RKO (cell line): Measurements from ENCODE around the gene PLEKHH1.

ENCODE experiments used
- DNase-seq: peaks from one replicate; pipeline ENCODE4 v3.0.0-alpha.2; 2016; ENCODE audit warnings: low spot score

The PLEKHH1 gene

GRCh38 chr14:67510836-67511235 lies 22.3 kb upstream of the PLEKHH1 start:
- no peak for DNase-seq

GRCh38 chr14:67512463-67513310 lies 20.4 kb upstream of the PLEKHH1 start:
- DNase-seq: no peak

GRCh38 chr14:67513631-67514108 lies 19.4 kb upstream of the PLEKHH1 start:
- no peak for DNase-seq

- DNase-seq: no peak
Observed at GRCh38 chr14:67514203-67514607, 18.9 kb upstream of the PLEKHH1 start.

GRCh38 chr14:67514650-67515385 lies 18.3 kb upstream of the PLEKHH1 start:
- peak; percentile 27 for DNase-seq

- DNase-seq: peak; percentile 50
Observed at GRCh38 chr14:67515386-67516079, 17.6 kb upstream of the PLEKHH1 start.

- DNase-seq: no peak
Observed at GRCh38 chr14:67516676-67517075, 16.4 kb upstream of the PLEKHH1 start.

GRCh38 chr14:67517083-67517482 lies 16.0 kb upstream of the PLEKHH1 start:
- DNase-seq: no peak

GRCh38 chr14:67519406-67519805 lies 13.7 kb upstream of the PLEKHH1 start:
- no peak for DNase-seq

- no peak for DNase-seq
Observed at GRCh38 chr14:67520482-67520881, 12.6 kb upstream of the PLEKHH1 start.

- DNase-seq: no peak
Observed at GRCh38 chr14:67522270-67522669, 10.8 kb upstream of the PLEKHH1 start.

- no peak for DNase-seq
Observed at GRCh38 chr14:67523764-67524633, 9.1 kb upstream of the PLEKHH1 start.

GRCh38 chr14:67524634-67524963 lies 8.5 kb upstream of the PLEKHH1 start:
- no peak for DNase-seq

GRCh38 chr14:67525389-67525788 lies 7.7 kb upstream of the PLEKHH1 start:
- DNase-seq: no peak

GRCh38 chr14:67526181-67526580 lies 6.9 kb upstream of the PLEKHH1 start:
- no peak for DNase-seq

GRCh38 chr14:67526676-67527459 lies 6.2 kb upstream of the PLEKHH1 start:
- DNase-seq: peak; percentile 80

GRCh38 chr14:67527756-67528155 lies 5.3 kb upstream of the PLEKHH1 start:
- no peak for DNase-seq

GRCh38 chr14:67528276-67528675 lies 4.8 kb upstream of the PLEKHH1 start:
- DNase-seq: no peak

- no peak for DNase-seq
Observed at GRCh38 chr14:67529947-67530935, 2.8 kb upstream of the PLEKHH1 start.

GRCh38 chr14:67532606-67532997 lies 488 bp upstream of the PLEKHH1 start:
- DNase-seq: no peak
